ENCODE data around the gene CTNNA3. TPM values are rescaled to one million over a fixed set of nuclear protein-coding genes. Genes with fewer than 3 reads are reported as not detected.
A peak's percentile ranks its signal among the peaks of the same experiment; 100 is the strongest.
"Not testable (repeated sequence)": the region's sequence is repeated elsewhere in the genome, so short reads cannot be mapped to it uniquely, and the experiment has no call there.

Gene CTNNA3
- total and polyA plus RNA-seq, 3 donors from 2014 or later, result 17.8 to 19.4 (median 18.3) TPM

DNA sequence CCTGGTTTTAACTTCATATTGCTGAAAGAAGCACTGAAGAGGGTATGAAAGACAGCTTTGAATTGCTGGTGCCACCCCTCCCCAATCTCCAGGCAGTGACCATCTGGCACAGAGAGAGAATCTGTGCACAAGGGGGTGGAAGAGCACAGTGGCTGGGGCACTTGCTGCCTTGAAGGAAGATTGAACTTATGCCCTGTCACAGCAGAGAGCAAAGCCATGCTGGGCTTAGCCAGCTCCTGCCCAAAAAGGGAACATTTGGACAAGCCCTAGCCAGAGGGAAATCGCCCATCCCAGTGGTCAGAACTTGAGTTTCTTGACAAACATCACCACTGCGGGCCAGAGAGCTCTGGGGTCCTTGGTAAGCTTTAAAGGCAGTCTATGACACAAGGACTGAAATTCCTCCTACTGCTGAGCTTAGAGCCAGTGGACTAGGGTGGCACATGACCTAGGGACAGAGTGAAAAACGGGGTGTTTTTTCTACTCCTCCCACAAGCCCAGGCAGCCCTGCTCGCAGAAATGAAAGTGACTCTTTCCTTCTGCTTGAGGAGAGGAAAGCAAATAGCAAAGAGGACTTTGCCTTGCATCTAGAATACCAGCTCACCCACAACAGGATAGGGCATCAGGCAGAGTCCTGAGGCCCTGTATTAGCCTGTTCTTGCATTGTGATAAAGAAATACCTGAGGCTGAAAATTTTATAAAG lies 257.2 kb downstream of the CTNNA3 start:
- 67 to 84% methylated on average over 4 of the region's 4 CpGs for WGBS, 2 donors
- no peaks in the 10 kb centered on the region for H3K9me3 ChIP-seq
- H3K27me3 ChIP-seq, result no peaks in the 10 kb centered on the region
- H3K4me3 ChIP-seq, result no peak overlapping the region
- H3K27ac ChIP-seq, result no peak overlapping the region
- intact Hi-C loops (cut with DNase I; ENCODE audit: low total_unique reads), result no loop called here
- no peaks in the 10 kb centered on the region for H3K36me3 ChIP-seq (ENCODE audit: low read depth, missing control alignments)
- DNase-seq, result no peak
- no peak for TF ChIP-seq POLR2A (IDR thresholded peaks at IDR 0.05)
- TF ChIP-seq, protein P1, sequence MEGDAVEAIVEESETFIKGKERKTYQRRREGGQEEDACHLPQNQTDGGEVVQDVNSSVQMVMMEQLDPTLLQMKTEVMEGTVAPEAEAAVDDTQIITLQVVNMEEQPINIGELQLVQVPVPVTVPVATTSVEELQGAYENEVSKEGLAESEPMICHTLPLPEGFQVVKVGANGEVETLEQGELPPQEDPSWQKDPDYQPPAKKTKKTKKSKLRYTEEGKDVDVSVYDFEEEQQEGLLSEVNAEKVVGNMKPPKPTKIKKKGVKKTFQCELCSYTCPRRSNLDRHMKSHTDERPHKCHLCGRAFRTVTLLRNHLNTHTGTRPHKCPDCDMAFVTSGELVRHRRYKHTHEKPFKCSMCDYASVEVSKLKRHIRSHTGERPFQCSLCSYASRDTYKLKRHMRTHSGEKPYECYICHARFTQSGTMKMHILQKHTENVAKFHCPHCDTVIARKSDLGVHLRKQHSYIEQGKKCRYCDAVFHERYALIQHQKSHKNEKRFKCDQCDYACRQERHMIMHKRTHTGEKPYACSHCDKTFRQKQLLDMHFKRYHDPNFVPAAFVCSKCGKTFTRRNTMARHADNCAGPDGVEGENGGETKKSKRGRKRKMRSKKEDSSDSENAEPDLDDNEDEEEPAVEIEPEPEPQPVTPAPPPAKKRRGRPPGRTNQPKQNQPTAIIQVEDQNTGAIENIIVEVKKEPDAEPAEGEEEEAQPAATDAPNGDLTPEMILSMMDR (IDR thresholded peaks at IDR 0.05), result no peak
- H3K4me1 ChIP-seq, result no peaks in the 10 kb centered on the region

DNA sequence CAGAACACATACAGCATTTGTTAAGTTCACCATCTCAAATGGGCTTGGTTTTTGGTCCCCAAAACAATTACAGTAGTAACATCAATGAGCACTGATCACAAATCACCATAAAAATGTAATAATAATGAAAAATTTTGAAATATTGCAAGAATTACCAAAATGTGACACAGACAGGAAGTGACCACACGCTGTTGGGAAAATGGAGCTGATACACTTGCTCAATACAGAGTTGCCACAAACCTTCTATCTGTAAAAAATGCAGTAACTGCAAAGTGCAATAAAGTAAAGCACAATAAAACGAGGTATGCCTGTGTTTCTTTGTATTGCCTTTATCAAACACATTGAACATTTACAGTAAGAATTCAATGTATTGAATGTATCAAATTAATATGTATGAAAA lies 262.7 kb downstream of the CTNNA3 start:
- DNase-seq, result no peak
- Histone ChIP-seq H3K9me3 (no peaks in the 10 kb centered on the region), H3K27me3 (no peaks in the 10 kb centered on the region), H3K27ac (no peak overlapping the region), H3K4me3 (no peak overlapping the region), H3K36me3 (ENCODE audit: low read depth, missing control alignments) (no peaks in the 10 kb centered on the region), H3K4me1 (no peaks in the 10 kb centered on the region)
- intact Hi-C loops (cut with DNase I; ENCODE audit: low total_unique reads), result no loop called here
- WGBS, 2 donors, result 85 to 95% methylated on average over 2 of the region's 2 CpGs
- TF ChIP-seq POLR2A (IDR thresholded peaks at IDR 0.05), result no peak
- TF ChIP-seq, protein P1 (IDR thresholded peaks at IDR 0.05), result no peak

DNA sequence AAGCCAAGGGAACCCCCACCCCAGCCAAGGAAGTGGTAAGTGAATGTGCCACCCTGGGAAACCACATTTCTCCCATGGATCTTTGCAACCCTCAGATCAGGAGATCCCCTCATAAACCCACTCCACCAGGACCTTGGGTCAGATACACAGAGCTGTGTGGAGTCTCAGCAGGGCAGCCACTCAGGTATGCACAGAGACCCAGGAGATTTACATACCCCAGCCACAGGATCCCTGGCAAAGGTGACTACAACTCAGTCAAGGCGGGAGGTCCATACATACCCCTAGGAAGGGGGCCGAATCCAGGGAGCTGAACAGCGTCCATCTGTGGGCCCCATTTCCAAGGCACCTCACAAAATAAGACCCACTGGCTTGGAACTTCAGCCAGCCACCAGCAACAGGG lies 293.4 kb downstream of the CTNNA3 start:
- TF ChIP-seq, protein P1 (IDR thresholded peaks at IDR 0.05), result no peak
- TF ChIP-seq POLR2A (IDR thresholded peaks at IDR 0.05), result no peak
- Histone ChIP-seq H3K4me1 (no peaks in the 10 kb centered on the region), H3K27me3 (no peaks in the 10 kb centered on the region), H3K36me3 (ENCODE audit: low read depth, missing control alignments) (no peaks in the 10 kb centered on the region), H3K27ac (no peak overlapping the region), H3K4me3 (no peak overlapping the region), H3K9me3 (no peaks in the 10 kb centered on the region)
- intact Hi-C loops (cut with DNase I; ENCODE audit: low total_unique reads), result no loop called here
- DNase-seq, result no peak
- WGBS, 2 donors, result 91% methylated on average over 3 of the region's 3 CpGs; no CpG with 5 or more reads in 1 of the 2 donors

DNA sequence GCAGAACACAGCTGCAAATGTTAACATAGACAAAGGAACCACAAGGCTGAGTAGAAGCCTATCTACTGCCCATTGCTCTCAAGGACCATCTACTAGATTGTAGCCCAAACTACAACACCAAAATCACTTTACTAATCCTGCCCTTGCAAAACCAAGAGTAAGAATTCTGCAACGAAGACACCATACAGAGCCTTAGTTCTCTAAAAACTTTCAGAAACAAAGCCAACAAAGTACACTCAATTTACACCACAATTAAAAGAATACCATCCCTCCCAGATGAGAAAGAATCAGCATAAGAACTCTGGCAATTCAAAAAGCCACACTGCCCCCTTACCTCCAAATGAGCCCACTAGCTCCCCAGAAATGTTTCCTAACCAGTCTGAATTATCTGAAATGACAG lies 294.3 kb downstream of the CTNNA3 start:
- no peak overlapping the region for H3K4me3 ChIP-seq
- WGBS, 2 donors, result 37 to 69% methylated on average over 1 of the region's 1 CpG
- H3K27me3 ChIP-seq, result no peaks in the 10 kb centered on the region
- no peak for DNase-seq
- H3K4me1 ChIP-seq, result no peaks in the 10 kb centered on the region
- intact Hi-C loops (cut with DNase I; ENCODE audit: low total_unique reads), result no loop called here
- H3K36me3 ChIP-seq (ENCODE audit: low read depth, missing control alignments), result no peaks in the 10 kb centered on the region
- no peaks in the 10 kb centered on the region for H3K9me3 ChIP-seq
- no peak for TF ChIP-seq POLR2A (IDR thresholded peaks at IDR 0.05)
- TF ChIP-seq, protein P1 (IDR thresholded peaks at IDR 0.05), result no peak
- H3K27ac ChIP-seq, result no peak overlapping the region

DNA sequence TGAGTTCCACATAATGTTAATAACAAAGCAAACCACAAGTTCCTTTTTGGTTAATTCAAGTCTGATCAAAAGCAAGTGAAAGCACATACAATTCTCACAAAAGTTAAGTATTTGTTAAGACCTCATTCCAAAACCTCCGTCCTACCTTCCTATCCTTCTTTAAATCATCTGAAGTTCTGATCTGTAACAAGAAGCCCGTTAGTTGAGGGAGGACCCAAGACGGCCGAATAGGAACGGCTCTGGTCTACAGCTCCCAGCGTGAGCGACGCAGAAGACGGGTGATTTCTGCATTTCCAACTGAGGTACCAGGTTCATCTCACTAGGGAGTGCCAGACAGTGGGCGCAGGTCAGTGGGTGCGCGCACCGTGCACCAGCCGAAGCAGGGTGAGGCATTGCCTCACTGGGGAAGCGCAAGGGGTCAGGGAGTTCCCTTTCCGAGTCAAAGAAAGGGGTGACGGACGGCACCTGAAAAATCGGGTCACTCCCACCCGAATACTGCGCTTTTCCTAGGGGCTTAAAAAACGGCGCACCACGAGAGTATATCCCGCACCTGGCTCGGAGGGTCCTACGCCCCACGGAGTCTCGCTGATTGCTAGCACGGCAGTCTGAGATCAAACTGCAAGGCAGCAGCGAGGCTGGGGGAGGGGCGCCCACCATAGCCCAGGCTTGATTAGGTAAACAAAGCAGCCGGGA lies 309.0 kb downstream of the CTNNA3 start:
- DNase-seq, result not testable (repeated sequence)
- H3K4me3 ChIP-seq, result peak overlapping the region in 1 of 2 donors; percentile 15
- 44% methylated on average over 29 to 33 of the region's 33 CpGs for WGBS, 2 donors

More for the DNA sequence above, 309.0 kb downstream of the CTNNA3 start:
- H3K9me3 ChIP-seq; H3K36me3 ChIP-seq (ENCODE audit: low read depth, missing control alignments); intact Hi-C loops (cut with DNase I; ENCODE audit: low total_unique reads); H3K27ac ChIP-seq; H3K27me3 ChIP-seq; H3K4me1 ChIP-seq: not testable (repeated sequence)

Measured in testis (tissue), 3 donors.